SK-N-SH (cell line): ENCODE data around the gene ZNF597.

Experiments
- EP300 ChIP-seq, 2 experiments: IDR thresholded peaks; 2 replicates each; pipeline versions ENCODE4 v1.4.0 to v1.6.1; 2012; ENCODE audit warnings: borderline replicate concordance in 1 of 2, low read depth in 1 of 2, low read length in 1 of 2
- EZH2phosphoT487 ChIP-seq: fragments of 200-600 bp; sonication (generic); IDR thresholded peaks from 2 replicates; pipeline ENCODE4 v1.6.1; 2017; ENCODE audit warnings: low read depth, mixed run types, mild to moderate bottlenecking, antibody characterized with exemption, moderate library complexity, borderline replicate concordance
- GATA2 ChIP-seq: sonication (generic); formaldehyde crosslinking; IDR thresholded peaks from 2 replicates; pipeline ENCODE4 v1.5.0; 2020; ENCODE audit warnings: mild to moderate bottlenecking, missing genetic modification reagents
- POLR2AphosphoS5 ChIP-seq: IDR thresholded peaks from 2 replicates; pipeline ENCODE4 v1.6.1; 2012; ENCODE audit warnings: low read depth, low read length
- RAD21 ChIP-seq: IDR thresholded peaks from 2 replicates; pipeline ENCODE4 v1.6.1; 2012; ENCODE audit warnings: mild to moderate bottlenecking, low read length
- SMC3 ChIP-seq: IDR thresholded peaks from 2 replicates; pipeline ENCODE4 v1.6.1; 2012; ENCODE audit warnings: low read depth, low read length, improper control_type of control experiment
- YY1 ChIP-seq: IDR thresholded peaks from 2 replicates; pipeline ENCODE4 v1.4.0; 2012; ENCODE audit warnings: low read depth, mild to moderate bottlenecking
- TF ChIP-seq, protein P1 (sequence below): IDR thresholded peaks from 2 replicates; pipeline ENCODE4 v1.6.1; 2012; ENCODE audit warnings: mild to moderate bottlenecking, low read depth, low read length, moderate library complexity
- TF ChIP-seq, protein P2 (sequence below): fragments of 150-350 bp; IDR thresholded peaks from 2 replicates; pipeline ENCODE4 v1.6.1; 2017; ENCODE audit warnings: antibody characterized with exemption, low read length, low read depth, borderline replicate concordance
- TF ChIP-seq, protein P3 (sequence below): fragments of 200-600 bp; sonication (generic); IDR thresholded peaks from 2 replicates; pipeline ENCODE4 v1.6.1; 2017; ENCODE audit warnings: antibody characterized with exemption, mild to moderate bottlenecking, moderate library complexity
- TF ChIP-seq, protein P4 (sequence below): IDR thresholded peaks from 2 replicates; pipeline ENCODE4 v1.4.0; 2012; ENCODE audit warnings: low read depth, borderline replicate concordance
- TF ChIP-seq, protein P5 (sequence below): IDR thresholded peaks from 2 replicates; pipeline ENCODE4 v1.4.0; 2012; ENCODE audit warnings: low read depth

DNA sequence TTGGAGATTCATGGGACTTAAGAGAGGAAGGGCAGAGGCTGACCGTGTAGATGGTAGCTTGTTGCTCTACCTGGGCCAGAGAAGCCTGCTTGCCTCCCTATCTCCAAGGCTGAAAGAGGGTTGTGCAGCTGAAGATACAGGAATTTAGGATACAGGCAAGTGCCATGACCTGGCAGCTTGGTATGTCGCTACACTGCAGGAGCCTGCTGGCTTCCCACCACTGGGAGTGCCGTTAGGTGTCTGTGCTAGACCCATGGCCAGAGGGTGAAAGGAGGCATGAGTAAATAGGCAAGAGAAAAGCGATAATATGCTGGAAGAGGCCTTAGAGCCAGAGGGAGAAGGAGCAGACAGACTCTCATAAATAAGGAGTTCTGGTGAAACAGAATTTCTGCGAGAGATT, 10.8 kb upstream of the ZNF597 start:
- TF ChIP-seq, protein P1, sequence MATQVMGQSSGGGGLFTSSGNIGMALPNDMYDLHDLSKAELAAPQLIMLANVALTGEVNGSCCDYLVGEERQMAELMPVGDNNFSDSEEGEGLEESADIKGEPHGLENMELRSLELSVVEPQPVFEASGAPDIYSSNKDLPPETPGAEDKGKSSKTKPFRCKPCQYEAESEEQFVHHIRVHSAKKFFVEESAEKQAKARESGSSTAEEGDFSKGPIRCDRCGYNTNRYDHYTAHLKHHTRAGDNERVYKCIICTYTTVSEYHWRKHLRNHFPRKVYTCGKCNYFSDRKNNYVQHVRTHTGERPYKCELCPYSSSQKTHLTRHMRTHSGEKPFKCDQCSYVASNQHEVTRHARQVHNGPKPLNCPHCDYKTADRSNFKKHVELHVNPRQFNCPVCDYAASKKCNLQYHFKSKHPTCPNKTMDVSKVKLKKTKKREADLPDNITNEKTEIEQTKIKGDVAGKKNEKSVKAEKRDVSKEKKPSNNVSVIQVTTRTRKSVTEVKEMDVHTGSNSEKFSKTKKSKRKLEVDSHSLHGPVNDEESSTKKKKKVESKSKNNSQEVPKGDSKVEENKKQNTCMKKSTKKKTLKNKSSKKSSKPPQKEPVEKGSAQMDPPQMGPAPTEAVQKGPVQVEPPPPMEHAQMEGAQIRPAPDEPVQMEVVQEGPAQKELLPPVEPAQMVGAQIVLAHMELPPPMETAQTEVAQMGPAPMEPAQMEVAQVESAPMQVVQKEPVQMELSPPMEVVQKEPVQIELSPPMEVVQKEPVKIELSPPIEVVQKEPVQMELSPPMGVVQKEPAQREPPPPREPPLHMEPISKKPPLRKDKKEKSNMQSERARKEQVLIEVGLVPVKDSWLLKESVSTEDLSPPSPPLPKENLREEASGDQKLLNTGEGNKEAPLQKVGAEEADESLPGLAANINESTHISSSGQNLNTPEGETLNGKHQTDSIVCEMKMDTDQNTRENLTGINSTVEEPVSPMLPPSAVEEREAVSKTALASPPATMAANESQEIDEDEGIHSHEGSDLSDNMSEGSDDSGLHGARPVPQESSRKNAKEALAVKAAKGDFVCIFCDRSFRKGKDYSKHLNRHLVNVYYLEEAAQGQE, result no peak
- TF ChIP-seq GATA2 (CRISPR knock-in tag), result no peak
- TF ChIP-seq, protein P2, sequence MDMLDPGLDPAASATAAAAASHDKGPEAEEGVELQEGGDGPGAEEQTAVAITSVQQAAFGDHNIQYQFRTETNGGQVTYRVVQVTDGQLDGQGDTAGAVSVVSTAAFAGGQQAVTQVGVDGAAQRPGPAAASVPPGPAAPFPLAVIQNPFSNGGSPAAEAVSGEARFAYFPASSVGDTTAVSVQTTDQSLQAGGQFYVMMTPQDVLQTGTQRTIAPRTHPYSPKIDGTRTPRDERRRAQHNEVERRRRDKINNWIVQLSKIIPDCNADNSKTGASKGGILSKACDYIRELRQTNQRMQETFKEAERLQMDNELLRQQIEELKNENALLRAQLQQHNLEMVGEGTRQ, result no peak
- TF ChIP-seq, protein P3, sequence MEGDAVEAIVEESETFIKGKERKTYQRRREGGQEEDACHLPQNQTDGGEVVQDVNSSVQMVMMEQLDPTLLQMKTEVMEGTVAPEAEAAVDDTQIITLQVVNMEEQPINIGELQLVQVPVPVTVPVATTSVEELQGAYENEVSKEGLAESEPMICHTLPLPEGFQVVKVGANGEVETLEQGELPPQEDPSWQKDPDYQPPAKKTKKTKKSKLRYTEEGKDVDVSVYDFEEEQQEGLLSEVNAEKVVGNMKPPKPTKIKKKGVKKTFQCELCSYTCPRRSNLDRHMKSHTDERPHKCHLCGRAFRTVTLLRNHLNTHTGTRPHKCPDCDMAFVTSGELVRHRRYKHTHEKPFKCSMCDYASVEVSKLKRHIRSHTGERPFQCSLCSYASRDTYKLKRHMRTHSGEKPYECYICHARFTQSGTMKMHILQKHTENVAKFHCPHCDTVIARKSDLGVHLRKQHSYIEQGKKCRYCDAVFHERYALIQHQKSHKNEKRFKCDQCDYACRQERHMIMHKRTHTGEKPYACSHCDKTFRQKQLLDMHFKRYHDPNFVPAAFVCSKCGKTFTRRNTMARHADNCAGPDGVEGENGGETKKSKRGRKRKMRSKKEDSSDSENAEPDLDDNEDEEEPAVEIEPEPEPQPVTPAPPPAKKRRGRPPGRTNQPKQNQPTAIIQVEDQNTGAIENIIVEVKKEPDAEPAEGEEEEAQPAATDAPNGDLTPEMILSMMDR, result no peak
- TF ChIP-seq POLR2AphosphoS5, result no peak
- TF ChIP-seq, protein P4, sequence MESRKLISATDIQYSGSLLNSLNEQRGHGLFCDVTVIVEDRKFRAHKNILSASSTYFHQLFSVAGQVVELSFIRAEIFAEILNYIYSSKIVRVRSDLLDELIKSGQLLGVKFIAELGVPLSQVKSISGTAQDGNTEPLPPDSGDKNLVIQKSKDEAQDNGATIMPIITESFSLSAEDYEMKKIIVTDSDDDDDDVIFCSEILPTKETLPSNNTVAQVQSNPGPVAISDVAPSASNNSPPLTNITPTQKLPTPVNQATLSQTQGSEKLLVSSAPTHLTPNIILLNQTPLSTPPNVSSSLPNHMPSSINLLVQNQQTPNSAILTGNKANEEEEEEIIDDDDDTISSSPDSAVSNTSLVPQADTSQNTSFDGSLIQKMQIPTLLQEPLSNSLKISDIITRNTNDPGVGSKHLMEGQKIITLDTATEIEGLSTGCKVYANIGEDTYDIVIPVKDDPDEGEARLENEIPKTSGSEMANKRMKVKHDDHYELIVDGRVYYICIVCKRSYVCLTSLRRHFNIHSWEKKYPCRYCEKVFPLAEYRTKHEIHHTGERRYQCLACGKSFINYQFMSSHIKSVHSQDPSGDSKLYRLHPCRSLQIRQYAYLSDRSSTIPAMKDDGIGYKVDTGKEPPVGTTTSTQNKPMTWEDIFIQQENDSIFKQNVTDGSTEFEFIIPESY, result no peak
- TF ChIP-seq RAD21, result no peak
- no peak for TF ChIP-seq YY1
- TF ChIP-seq EP300 (IDR thresholded peaks at IDR 0.05; ENCODE audit: borderline replicate concordance in 1 of 2, low read depth in 1 of 2, low read length in 1 of 2), result no peak
- TF ChIP-seq, protein P5, sequence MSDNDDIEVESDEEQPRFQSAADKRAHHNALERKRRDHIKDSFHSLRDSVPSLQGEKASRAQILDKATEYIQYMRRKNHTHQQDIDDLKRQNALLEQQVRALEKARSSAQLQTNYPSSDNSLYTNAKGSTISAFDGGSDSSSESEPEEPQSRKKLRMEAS, result no peak
- no peak for TF ChIP-seq EZH2phosphoT487
- no peak for TF ChIP-seq SMC3
